Smooth muscle cell (in vitro differentiated cells): ENCODE measurements around the gene PHKB. TPM values are rescaled to one million over a fixed set of nuclear protein-coding genes. Genes with fewer than 3 reads are reported as not detected.

Source experiments
- DNase-seq: peaks from one replicate; lab custom pipeline; 2025; ENCODE audit not compliant: unreplicated experiment; lab: John Stamatoyannopoulos, UW
- H2AFZ ChIP-seq: fragments of 200-600 bp; sonication (generic); 2 replicates; pipeline ENCODE4 v1.6.0; 2016; ENCODE audit warnings: antibody characterized with exemption, low read depth, mild to moderate bottlenecking
- H3F3A ChIP-seq: fragments of 200-600 bp; sonication (generic); 2 replicates; pipeline ENCODE4 v1.6.0; 2017; ENCODE audit warnings: antibody characterized with exemption, low read depth
- H3K27ac ChIP-seq: fragments of 200-600 bp; sonication (generic); 2 replicates; pipeline ENCODE4 v1.5.1; 2016; ENCODE audit warnings: low read depth, mild to moderate bottlenecking
- H3K27me3 ChIP-seq: fragments of 200-600 bp; sonication (generic); 2 replicates; pipeline ENCODE4 v1.6.1; 2016; ENCODE audit warnings: low read depth, mild to moderate bottlenecking
- H3K36me3 ChIP-seq: fragments of 200-600 bp; sonication (generic); 2 replicates; pipeline ENCODE4 v1.5.1; 2016; ENCODE audit warnings: low read depth
- H3K4me1 ChIP-seq: fragments of 200-600 bp; sonication (generic); 2 replicates; pipeline ENCODE4 v1.5.1; 2016; ENCODE audit warnings: low read depth
- H3K4me2 ChIP-seq: fragments of 200-600 bp; sonication (generic); 2 replicates; pipeline ENCODE4 v1.6.0; 2016; ENCODE audit warnings: mild to moderate bottlenecking
- H3K4me3 ChIP-seq: fragments of 200-600 bp; sonication (generic); 2 replicates; pipeline ENCODE4 v1.5.1; 2016; ENCODE audit warnings: mild to moderate bottlenecking
- H3K79me2 ChIP-seq: fragments of 200-600 bp; sonication (generic); 2 replicates; pipeline ENCODE4 v1.6.0; 2016; ENCODE audit warnings: low read depth, mild to moderate bottlenecking
- H3K9ac ChIP-seq: fragments of 200-600 bp; sonication (generic); 2 replicates; pipeline ENCODE4 v1.6.0; 2016; ENCODE audit warnings: low read depth
- H3K9me3 ChIP-seq: fragments of 200-600 bp; sonication (generic); replicated peaks from 2 replicates; pipeline ENCODE4 v1.5.1; 2016; ENCODE audit warnings: low read depth
- H4K20me1 ChIP-seq: fragments of 200-600 bp; sonication (generic); 2 replicates; pipeline ENCODE4 v1.6.0; 2016; ENCODE audit warnings: low read depth
- CTCF ChIP-seq: fragments of 200-600 bp; sonication (generic); IDR thresholded peaks from 2 replicates; pipeline ENCODE4 v1.5.1; 2017; ENCODE audit warnings: borderline replicate concordance, mild to moderate bottlenecking, antibody characterized with exemption; ENCODE audit not compliant: insufficient read depth, poor library complexity, severe bottlenecking
- WGBS: methylation state at CpG from one replicate; pipeline ENCODE4 v1.1.7; 2016; ENCODE audit warnings: low lambda C conversion rate; 5-methylcytosine and 5-hydroxymethylcytosine counted together
- polyA plus RNA-seq: library from polyadenylated mRNA; unstranded; fragments of >200 nt; fragmentation: Nextera tagmentation; extraction: Ambion mirVana; gene quantifications from 2 replicates; pipeline ENCODE4 v1.2.1, GENCODE V29; 2016
- total RNA-seq: library from RNA; depleted of rRNA; stranded (reverse); fragments of >200 nt; gene quantifications from 2 replicates; pipeline ENCODE4 v1.2.3, GENCODE V29; 2014

Gene PHKB
- total and polyA plus RNA-seq, 2 experiments from 2014 or later, result 11.4 to 30.3 TPM

- no peak overlapping the region for H3K4me3 ChIP-seq
- H3K36me3 ChIP-seq, result no peaks in the 10 kb centered on the region
- H3K9ac ChIP-seq, result no peak overlapping the region
- no peak overlapping the region for H2AFZ ChIP-seq
- H3K27ac ChIP-seq, result no peak overlapping the region
- no peak for TF ChIP-seq CTCF
- H3K9me3 ChIP-seq, result no peaks in the 10 kb centered on the region
- 100% methylated on average over 1 of the region's 1 CpG for WGBS
- DNase-seq, result no peak
- H3K79me2 ChIP-seq, result no peaks in the 10 kb centered on the region
- no peak overlapping the region for H3K4me2 ChIP-seq
- H4K20me1 ChIP-seq, result no peaks in the 10 kb centered on the region
- H3F3A ChIP-seq, result no peaks in the 10 kb centered on the region
- H3K27me3 ChIP-seq, result no peaks in the 10 kb centered on the region
- H3K4me1 ChIP-seq, result no peaks in the 10 kb centered on the region
Measured at GRCh38 chr16:47638175-47638574, 177.0 kb downstream of the PHKB start.

- Histone ChIP-seq H4K20me1 (no peaks in the 10 kb centered on the region), H3K9ac (no peak overlapping the region), H3K27me3 (no peaks in the 10 kb centered on the region), H3K9me3 (no peaks in the 10 kb centered on the region), H3K36me3 (no peaks in the 10 kb centered on the region), H3K79me2 (no peaks in the 10 kb centered on the region), H3K4me3 (no peak overlapping the region), H3K4me2 (no peak overlapping the region), H3F3A (no peaks in the 10 kb centered on the region), H2AFZ (no peak overlapping the region), H3K27ac (no peak overlapping the region), H3K4me1 (no peaks in the 10 kb centered on the region)
- DNase-seq, result no peak
- no peak for TF ChIP-seq CTCF
- 98% methylated on average over 3 of the region's 3 CpGs for WGBS
Measured at GRCh38 chr16:47640661-47641060, 179.5 kb downstream of the PHKB start.

GRCh38 chr16:47643323-47644000, 182.3 kb downstream of the PHKB start:
- H2AFZ ChIP-seq, result no peak overlapping the region
- no peak for TF ChIP-seq CTCF
- H3K4me2 ChIP-seq, result no peak overlapping the region
- no peaks in the 10 kb centered on the region for H4K20me1 ChIP-seq
- no peaks in the 10 kb centered on the region for H3K36me3 ChIP-seq
- H3K79me2 ChIP-seq, result no peaks in the 10 kb centered on the region
- no peak overlapping the region for H3K4me3 ChIP-seq
- no peak overlapping the region for H3K27ac ChIP-seq
- H3K9ac ChIP-seq, result no peak overlapping the region
- H3F3A ChIP-seq, result no peaks in the 10 kb centered on the region
- no peaks in the 10 kb centered on the region for H3K4me1 ChIP-seq
- WGBS, result 94% methylated on average over 4 of the region's 4 CpGs
- H3K9me3 ChIP-seq, result no peaks in the 10 kb centered on the region
- H3K27me3 ChIP-seq, result no peaks in the 10 kb centered on the region
- no peak for DNase-seq

GRCh38 chr16:47644166-47644565, 183.0 kb downstream of the PHKB start:
- TF ChIP-seq CTCF, result no peak
- Histone ChIP-seq H3F3A (no peaks in the 10 kb centered on the region), H4K20me1 (no peaks in the 10 kb centered on the region), H3K9me3 (no peaks in the 10 kb centered on the region), H3K4me1 (no peaks in the 10 kb centered on the region), H3K36me3 (no peaks in the 10 kb centered on the region), H3K27me3 (no peaks in the 10 kb centered on the region), H3K9ac (no peak overlapping the region), H3K79me2 (no peaks in the 10 kb centered on the region), H2AFZ (no peak overlapping the region), H3K4me2 (no peak overlapping the region), H3K4me3 (no peak overlapping the region), H3K27ac (no peak overlapping the region)
- no peak for DNase-seq
- WGBS, result 83% methylated on average over 2 of the region's 2 CpGs
